ENCODE measurements around the gene TRPV4. TPM values are rescaled to one million over a fixed set of nuclear protein-coding genes. Genes with fewer than 3 reads are reported as not detected.

The TRPV4 gene
- polyA plus RNA-seq, 1 experiment = 5.2 TPM

DNA sequence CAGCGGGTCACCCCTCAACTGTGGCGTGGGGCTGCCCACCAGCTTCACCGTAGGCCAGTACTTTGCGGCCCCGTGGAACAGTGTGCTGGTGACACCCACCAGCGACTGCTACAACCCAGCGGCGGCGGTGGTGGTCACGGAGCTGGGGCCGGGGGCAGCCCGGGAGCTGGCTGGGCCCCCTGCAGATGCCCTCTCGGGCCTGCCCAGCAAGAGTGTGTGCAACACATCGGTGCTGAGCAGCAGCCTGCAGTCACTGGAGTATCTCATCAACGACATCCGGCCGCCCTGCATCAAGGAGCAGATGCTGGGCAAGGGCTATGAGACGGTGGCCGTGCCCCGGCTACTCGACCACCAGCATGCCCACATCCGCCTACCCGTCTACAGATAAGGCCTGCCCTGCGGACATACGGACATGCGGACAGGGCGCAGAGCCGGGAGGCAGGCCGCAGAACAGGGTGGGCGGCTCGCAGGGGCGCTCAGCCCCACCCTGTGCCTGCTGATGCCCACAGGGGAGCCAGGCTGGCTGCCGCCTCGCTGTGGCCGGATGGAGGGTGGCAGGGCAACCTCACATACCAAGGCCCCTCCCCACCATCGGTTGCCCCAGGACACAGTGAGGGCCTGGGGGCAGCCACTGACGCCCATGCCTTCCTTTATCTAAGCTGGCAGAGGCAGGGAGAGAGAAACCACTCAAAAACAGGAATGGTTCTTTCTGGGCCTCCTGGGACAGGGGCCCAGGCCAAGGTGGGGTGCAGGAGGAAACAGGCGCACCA is 64.1 kb downstream of the TRPV4 start:
- Histone ChIP-seq H3K27ac (ENCODE audit: low read depth, low read length) (no peak overlapping the region), H3K27me3 (ENCODE audit: control insufficient read depth, insufficient read depth, low read length) (peaks cover 8% of the 10 kb centered on the region), H3K9me3 (ENCODE audit: control insufficient read depth, insufficient read depth, low read length) (no peaks in the 10 kb centered on the region), H3K4me3 (ENCODE audit: low read depth, low read length) (no peak overlapping the region)
- DNase-seq (ENCODE audit: low read depth, low spot score) = no peak
- CTCF ChIA-PET = interaction anchor here (2.3 kb wide), 1 partner anchor 171 kb away, joined by 12 read pairs; no protein-coding TSS in a partner anchor
- POLR2A ChIA-PET = no interaction called here
- TF ChIP-seq, protein P1, sequence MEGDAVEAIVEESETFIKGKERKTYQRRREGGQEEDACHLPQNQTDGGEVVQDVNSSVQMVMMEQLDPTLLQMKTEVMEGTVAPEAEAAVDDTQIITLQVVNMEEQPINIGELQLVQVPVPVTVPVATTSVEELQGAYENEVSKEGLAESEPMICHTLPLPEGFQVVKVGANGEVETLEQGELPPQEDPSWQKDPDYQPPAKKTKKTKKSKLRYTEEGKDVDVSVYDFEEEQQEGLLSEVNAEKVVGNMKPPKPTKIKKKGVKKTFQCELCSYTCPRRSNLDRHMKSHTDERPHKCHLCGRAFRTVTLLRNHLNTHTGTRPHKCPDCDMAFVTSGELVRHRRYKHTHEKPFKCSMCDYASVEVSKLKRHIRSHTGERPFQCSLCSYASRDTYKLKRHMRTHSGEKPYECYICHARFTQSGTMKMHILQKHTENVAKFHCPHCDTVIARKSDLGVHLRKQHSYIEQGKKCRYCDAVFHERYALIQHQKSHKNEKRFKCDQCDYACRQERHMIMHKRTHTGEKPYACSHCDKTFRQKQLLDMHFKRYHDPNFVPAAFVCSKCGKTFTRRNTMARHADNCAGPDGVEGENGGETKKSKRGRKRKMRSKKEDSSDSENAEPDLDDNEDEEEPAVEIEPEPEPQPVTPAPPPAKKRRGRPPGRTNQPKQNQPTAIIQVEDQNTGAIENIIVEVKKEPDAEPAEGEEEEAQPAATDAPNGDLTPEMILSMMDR (IDR thresholded peaks at IDR 0.05; ENCODE audit: low read depth, low read length) = no peak

DNA sequence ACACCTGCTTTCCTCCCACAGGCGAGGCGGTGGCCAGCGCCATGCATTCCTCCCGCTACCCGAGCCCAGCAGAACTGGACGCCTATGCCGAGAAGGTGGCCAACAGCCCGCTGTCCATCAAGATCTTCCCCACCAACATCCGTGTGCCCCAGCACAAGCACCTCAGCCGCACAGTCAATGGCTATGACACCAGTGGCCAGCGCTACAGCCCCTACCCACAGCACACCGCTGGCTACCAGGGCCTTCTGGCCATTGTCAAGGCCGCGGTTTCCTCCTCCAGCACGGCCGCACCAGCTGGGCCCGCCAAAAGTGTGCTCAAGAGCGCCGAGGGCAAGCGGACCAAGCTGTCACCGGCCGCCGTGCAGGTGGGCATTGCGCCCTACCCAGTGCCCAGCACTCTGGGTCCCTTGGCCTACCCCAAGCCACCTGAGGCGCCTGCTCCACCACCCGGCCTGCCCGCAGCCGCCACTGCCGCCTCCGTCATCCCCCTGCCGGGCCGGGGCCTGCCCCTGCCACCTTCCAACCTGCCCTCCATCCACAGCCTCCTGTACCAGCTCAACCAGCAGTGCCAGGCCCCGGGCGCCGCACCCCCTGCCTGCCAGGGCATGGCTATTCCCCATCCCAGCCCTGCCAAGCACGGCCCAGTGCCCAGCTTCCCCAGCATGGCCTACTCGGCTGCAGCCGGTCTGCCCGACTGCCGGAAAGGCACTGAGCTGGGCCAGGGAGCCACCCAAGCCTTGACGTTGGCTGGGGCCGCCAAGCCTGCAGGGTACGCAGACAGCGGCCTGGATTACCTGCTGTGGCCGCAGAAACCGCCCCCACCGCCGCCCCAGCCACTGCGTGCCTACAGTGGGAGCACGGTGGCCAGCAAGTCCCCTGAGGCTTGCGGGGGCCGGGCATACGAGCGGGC is 65.0 kb downstream of the TRPV4 start:
- no peak overlapping the region for H3K27ac ChIP-seq (ENCODE audit: low read depth, low read length)
- CTCF ChIA-PET = no interaction called here
- TF ChIP-seq, protein P1 (IDR thresholded peaks at IDR 0.05; ENCODE audit: low read depth, low read length) = no peak

DNA sequence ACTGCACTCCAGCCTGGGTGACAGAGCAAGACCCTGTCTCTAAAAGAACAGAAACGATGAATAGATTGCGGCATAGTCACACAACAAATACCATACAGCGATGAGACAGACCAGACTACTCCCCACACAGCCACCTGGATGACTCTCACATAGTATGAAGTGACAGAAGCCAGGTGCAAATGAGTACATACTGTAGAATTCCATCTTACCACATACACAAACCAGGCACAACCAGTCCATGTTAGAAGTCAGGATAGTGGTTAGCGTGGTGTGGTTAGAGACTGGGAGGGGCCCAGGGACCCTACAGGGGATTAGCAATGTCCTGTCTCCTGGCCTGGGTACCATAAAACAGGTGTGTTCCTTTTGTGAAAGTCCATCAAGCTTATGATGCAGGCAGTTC is 65.7 kb downstream of the TRPV4 start:
- ChIA-PET POLR2A (no interaction called here), CTCF (interaction anchor here (1.2 kb wide), 1 partner anchor 8 kb away, joined by 11 read pairs; no protein-coding TSS in a partner anchor)
- TF ChIP-seq, protein P1 (IDR thresholded peaks at IDR 0.05; ENCODE audit: low read depth, low read length) = no peak
- Histone ChIP-seq H3K9me3 (ENCODE audit: control insufficient read depth, insufficient read depth, low read length) (peaks cover 12% of the 10 kb centered on the region), H3K27me3 (ENCODE audit: control insufficient read depth, insufficient read depth, low read length) (peaks cover 8% of the 10 kb centered on the region), H3K4me3 (ENCODE audit: low read depth, low read length) (no peak overlapping the region), H3K27ac (ENCODE audit: low read depth, low read length) (no peak overlapping the region)
- no peak for DNase-seq (ENCODE audit: low read depth, low spot score)

More for the DNA sequence above, 65.0 kb downstream of the TRPV4 start:
- no peak for DNase-seq (ENCODE audit: low read depth, low spot score)
- H3K9me3 ChIP-seq (ENCODE audit: control insufficient read depth, insufficient read depth, low read length) = peaks cover 5% of the 10 kb centered on the region; the same call in 1 of the 2 replicates
- POLR2A ChIA-PET = no interaction called here
- H3K4me3 ChIP-seq (ENCODE audit: low read depth, low read length) = no peak overlapping the region
- peaks cover 8% of the 10 kb centered on the region for H3K27me3 ChIP-seq (ENCODE audit: control insufficient read depth, insufficient read depth, low read length)

DNA sequence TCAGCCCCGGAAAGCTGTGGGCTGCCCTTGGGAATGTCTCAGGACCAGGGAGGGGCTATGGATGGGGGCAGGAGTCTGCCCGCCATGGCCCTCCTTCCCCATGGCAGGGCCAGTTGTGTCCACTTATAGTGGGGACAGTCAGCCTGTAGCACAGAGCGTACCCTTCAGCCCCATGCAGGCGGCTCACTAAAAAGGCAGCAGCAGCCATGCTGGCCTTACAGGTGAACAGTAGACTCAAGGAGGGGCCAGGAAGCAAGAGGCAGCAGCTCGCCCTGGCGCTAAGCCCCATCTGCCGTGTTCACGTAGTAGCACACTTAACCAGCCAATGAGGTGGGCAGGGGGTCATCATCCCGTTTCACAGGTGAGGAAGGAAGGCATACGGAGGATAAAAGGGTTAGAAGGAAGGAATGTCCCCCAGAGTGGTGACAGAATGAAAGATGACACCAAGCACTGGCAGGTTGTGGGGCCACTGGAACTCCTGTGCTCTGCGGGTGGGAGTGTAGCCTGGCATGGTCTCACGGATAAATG is 66.9 kb downstream of the TRPV4 start:
- Histone ChIP-seq H3K27me3 (ENCODE audit: control insufficient read depth, insufficient read depth, low read length) (peaks cover 8% of the 10 kb centered on the region), H3K4me3 (ENCODE audit: low read depth, low read length) (no peak overlapping the region), H3K27ac (ENCODE audit: low read depth, low read length) (no peak overlapping the region), H3K9me3 (ENCODE audit: control insufficient read depth, insufficient read depth, low read length) (peaks cover 12% of the 10 kb centered on the region)
- DNase-seq (ENCODE audit: low read depth, low spot score) = no peak
- TF ChIP-seq, protein P1 (IDR thresholded peaks at IDR 0.05; ENCODE audit: low read depth, low read length) = no peak
- CTCF ChIA-PET = interaction anchor here (0.6 to 1.2 kb wide), 3 partner anchors 9 to 294 kb away, joined by 4 to 11 read pairs (median 5); no protein-coding TSS in a partner anchor
- POLR2A ChIA-PET = interaction anchor here (0.6 kb wide), 1 partner anchor 10 kb away, joined by 7 read pairs; no protein-coding TSS in a partner anchor

All from AG04450 (cell line).